ENCODE data around the gene CCDC69.

CCDC69 gene

GRCh38 chr5:151205411-151205810 lies 18.5 kb downstream of the CCDC69 start:
- no peak for TF ChIP-seq CTCF (IDR thresholded peaks at IDR 0.05)

GRCh38 chr5:151204051-151204450 lies 19.8 kb downstream of the CCDC69 start:
- TF ChIP-seq CTCF (IDR thresholded peaks at IDR 0.05), result no peak

GRCh38 chr5:151202381-151203139 lies 21.3 kb downstream of the CCDC69 start:
- TF ChIP-seq CTCF (IDR thresholded peaks at IDR 0.05), result no peak

- no peak for TF ChIP-seq CTCF (IDR thresholded peaks at IDR 0.05)
Observed at GRCh38 chr5:151200913-151201595, 22.8 kb downstream of the CCDC69 start.

GRCh38 chr5:151199581-151200185 lies 24.2 kb downstream of the CCDC69 start:
- no peak for TF ChIP-seq CTCF (IDR thresholded peaks at IDR 0.05)

GRCh38 chr5:151198861-151199260 lies 25.0 kb downstream of the CCDC69 start:
- TF ChIP-seq CTCF (IDR thresholded peaks at IDR 0.05), result no peak

GRCh38 chr5:151196556-151197290 lies 27.2 kb downstream of the CCDC69 start:
- TF ChIP-seq CTCF (IDR thresholded peaks at IDR 0.05), result no peak
